ENCODE results near the gene SLC4A4. TPM values are rescaled to one million over a fixed set of nuclear protein-coding genes. Genes with fewer than 3 reads are reported as not detected.

The SLC4A4 gene
- total and polyA plus RNA-seq, 12 donors = 1.3 to 34.5 (median 25.1) TPM

DNA sequence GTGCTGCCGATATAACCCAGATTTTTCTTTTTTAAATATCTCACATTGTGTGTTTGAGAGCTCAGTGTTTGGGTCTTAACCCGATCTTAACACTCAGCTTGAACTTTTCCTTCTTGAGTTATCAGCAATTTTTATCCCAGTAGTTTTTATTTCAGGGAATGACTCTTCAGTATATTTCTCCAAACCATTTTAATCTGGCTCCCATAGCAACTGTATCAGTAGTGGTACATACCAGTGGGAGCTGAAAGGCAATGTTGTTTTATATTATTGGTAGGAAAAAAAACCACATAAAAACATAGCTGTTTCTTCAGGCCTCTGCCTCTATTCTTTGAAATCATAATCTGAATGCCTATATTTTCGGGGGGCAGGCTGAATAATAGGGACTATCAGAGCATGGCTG lies 111.1 kb downstream of the SLC4A4 start:
- TF ChIP-seq, protein P1, sequence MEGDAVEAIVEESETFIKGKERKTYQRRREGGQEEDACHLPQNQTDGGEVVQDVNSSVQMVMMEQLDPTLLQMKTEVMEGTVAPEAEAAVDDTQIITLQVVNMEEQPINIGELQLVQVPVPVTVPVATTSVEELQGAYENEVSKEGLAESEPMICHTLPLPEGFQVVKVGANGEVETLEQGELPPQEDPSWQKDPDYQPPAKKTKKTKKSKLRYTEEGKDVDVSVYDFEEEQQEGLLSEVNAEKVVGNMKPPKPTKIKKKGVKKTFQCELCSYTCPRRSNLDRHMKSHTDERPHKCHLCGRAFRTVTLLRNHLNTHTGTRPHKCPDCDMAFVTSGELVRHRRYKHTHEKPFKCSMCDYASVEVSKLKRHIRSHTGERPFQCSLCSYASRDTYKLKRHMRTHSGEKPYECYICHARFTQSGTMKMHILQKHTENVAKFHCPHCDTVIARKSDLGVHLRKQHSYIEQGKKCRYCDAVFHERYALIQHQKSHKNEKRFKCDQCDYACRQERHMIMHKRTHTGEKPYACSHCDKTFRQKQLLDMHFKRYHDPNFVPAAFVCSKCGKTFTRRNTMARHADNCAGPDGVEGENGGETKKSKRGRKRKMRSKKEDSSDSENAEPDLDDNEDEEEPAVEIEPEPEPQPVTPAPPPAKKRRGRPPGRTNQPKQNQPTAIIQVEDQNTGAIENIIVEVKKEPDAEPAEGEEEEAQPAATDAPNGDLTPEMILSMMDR (IDR thresholded peaks at IDR 0.05) = no peak
- no peak overlapping the region for H3K4me3 ChIP-seq
- DNase-seq (no peak), ATAC-seq (peak in 5 of 8 donors; percentile 22 to 60 (median 35))
- intact Hi-C loops (cut with DNase I) = loop anchor here in 1 of 10 donors (10.0 kb wide), 1 partner anchor 215 kb away; no protein-coding TSS in a partner anchor
- peak overlapping the region in 5 of 10 donors; percentile 9 to 54 (median 26) for H3K27ac ChIP-seq
- no peaks in the 10 kb centered on the region for H3K27me3 ChIP-seq
- no peaks in the 10 kb centered on the region for H3K36me3 ChIP-seq
- H3K9me3 ChIP-seq = no peaks in the 10 kb centered on the region
- WGBS, 2 donors = 19 to 20% methylated on average over 3 of the region's 3 CpGs
- peaks cover 0 to 38% (median 11%) of the 10 kb centered on the region in 9 donors for H3K4me1 ChIP-seq

DNA sequence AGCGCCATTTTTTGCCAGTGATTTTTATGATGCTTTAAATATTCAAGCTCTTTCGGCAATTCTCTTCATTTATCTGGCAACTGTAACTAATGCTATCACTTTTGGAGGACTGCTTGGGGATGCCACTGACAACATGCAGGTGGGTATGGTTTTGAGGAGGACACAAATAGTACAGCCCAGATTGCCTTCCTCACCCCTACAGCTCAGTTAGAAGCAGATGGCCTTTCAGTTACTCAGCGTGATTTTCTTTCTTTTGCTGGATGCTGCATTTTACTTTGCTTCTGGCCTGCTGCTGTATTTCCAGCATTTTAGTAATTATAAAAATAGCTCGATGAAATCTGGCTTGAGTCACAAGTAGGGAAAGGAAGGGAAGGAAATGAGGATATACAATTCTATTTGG lies 114.7 kb downstream of the SLC4A4 start:
- WGBS, 2 donors = 60 to 64% methylated on average over 4 of the region's 4 CpGs
- ATAC-seq = no peak
- intact Hi-C loops (cut with DNase I) = no loop called here

DNA sequence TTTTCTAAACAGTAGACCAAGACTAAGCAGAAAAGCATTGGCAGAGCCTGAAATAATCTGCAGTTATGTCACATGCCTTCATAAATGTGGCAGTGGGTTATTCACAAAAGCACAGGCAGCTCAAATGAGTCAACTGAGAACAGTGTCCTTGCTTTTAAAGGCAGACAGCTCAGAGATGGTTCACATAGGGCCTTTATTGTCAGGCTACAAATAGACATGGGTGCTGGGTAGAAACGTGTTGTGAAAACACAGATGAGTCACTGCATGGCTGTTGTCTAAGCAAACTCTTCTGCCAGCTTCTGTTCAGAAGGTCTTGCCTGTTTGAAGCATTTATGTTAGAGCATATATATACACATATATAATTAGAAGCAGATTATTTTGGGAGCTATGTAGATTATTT lies 118.0 kb downstream of the SLC4A4 start:
- ATAC-seq (peak; percentile 67 to 98 (median 94)), DNase-seq (peak in 1 of 2 donors; percentile 13)
- H3K4me3 ChIP-seq = no peak overlapping the region
- no peaks in the 10 kb centered on the region for H3K9me3 ChIP-seq
- H3K27me3 ChIP-seq = no peaks in the 10 kb centered on the region
- no peaks in the 10 kb centered on the region for H3K36me3 ChIP-seq
- peaks cover 0 to 17% (median 0%) of the 10 kb centered on the region in 9 donors for H3K4me1 ChIP-seq
- peak overlapping the region in 8 of 10 donors; percentile 6 to 71 (median 38) for H3K27ac ChIP-seq
- intact Hi-C loops (cut with DNase I) = no loop called here
- WGBS, 2 donors = 15 to 35% methylated on average over 1 of the region's 1 CpG
- TF ChIP-seq, protein P1 (IDR thresholded peaks at IDR 0.05) = no peak

More for the DNA sequence above, 114.7 kb downstream of the SLC4A4 start:
- TF ChIP-seq, protein P1 (IDR thresholded peaks at IDR 0.05) = no peak
- Histone ChIP-seq H3K27ac (no peak overlapping the region), H3K27me3 (no peaks in the 10 kb centered on the region), H3K4me1 (peaks cover 0 to 36% (median 11%) of the 10 kb centered on the region in 9 donors), H3K9me3 (no peaks in the 10 kb centered on the region), H3K4me3 (no peak overlapping the region), H3K36me3 (no peaks in the 10 kb centered on the region)
- DNase-seq = no peak

DNA sequence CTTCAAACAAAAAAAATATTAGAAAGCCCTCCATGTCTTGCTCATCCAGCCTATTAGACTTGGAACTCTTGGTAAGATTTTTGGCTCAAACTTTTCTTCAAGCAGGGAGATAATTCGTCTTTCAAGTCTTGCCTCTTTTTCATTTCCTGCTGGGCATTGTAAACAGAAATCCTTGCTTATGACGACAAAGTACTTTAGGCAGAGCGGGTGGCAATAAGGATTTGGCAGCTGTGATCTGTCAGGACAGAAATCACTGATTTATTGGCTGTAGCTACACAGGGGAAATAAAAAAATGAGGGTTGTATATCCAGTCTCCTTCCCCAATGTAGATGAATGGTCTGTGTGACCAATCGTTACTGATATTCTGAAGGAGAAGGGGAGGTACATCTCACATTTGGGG lies 121.6 kb downstream of the SLC4A4 start:
- Histone ChIP-seq H3K9me3 (no peaks in the 10 kb centered on the region), H3K4me1 (peaks cover 0 to 17% (median 0%) of the 10 kb centered on the region in 9 donors), H3K27me3 (no peaks in the 10 kb centered on the region), H3K27ac (no peak overlapping the region), H3K36me3 (no peaks in the 10 kb centered on the region), H3K4me3 (no peak overlapping the region)
- ATAC-seq (no peak), DNase-seq (no peak)
- 68 to 69% methylated on average over 4 of the region's 4 CpGs for WGBS, 2 donors
- TF ChIP-seq, protein P1 (IDR thresholded peaks at IDR 0.05) = no peak
- intact Hi-C loops (cut with DNase I) = no loop called here

Measured in heart right ventricle (tissue), 16 donors.